ENCODE data around the gene LTBP1.

DNA sequence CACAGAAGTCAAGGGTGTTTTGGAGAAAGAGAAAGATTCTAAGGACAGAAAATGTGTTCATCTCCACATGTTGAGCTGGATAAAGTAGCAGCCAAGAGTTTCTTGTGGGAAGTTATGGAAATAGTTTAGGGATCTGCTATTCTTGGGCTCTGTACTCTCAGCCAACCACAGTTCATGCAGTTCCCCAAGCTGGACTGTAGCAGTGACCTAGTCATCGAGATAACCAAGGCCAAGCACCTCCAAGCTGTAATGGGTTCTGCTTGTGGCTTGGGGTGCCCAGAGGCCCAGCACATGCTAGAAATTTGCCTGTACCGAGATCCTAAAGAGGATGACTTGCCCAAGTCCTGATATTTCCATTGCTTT lies 437.8 kb downstream of the LTBP1 start:
- TF ChIP-seq, protein P1, sequence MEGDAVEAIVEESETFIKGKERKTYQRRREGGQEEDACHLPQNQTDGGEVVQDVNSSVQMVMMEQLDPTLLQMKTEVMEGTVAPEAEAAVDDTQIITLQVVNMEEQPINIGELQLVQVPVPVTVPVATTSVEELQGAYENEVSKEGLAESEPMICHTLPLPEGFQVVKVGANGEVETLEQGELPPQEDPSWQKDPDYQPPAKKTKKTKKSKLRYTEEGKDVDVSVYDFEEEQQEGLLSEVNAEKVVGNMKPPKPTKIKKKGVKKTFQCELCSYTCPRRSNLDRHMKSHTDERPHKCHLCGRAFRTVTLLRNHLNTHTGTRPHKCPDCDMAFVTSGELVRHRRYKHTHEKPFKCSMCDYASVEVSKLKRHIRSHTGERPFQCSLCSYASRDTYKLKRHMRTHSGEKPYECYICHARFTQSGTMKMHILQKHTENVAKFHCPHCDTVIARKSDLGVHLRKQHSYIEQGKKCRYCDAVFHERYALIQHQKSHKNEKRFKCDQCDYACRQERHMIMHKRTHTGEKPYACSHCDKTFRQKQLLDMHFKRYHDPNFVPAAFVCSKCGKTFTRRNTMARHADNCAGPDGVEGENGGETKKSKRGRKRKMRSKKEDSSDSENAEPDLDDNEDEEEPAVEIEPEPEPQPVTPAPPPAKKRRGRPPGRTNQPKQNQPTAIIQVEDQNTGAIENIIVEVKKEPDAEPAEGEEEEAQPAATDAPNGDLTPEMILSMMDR (IDR thresholded peaks at IDR 0.05; ENCODE audit: low read depth, low read length, poor library complexity, severe bottlenecking): no peak
- TF ChIP-seq EZH2phosphoT487 (IDR thresholded peaks at IDR 0.05; ENCODE audit: borderline replicate concordance, low read length): no peak

Data from DOHH2 (cell line).